A673 (cell line): Measurements from ENCODE around the gene CRY2. TPM values are rescaled to one million over a fixed set of nuclear protein-coding genes. Genes with fewer than 3 reads are reported as not detected.
"Not testable (repeated sequence)": the region's sequence is repeated elsewhere in the genome, so short reads cannot be mapped to it uniquely, and the experiment has no call there.

Experiments
- BruUV-seq: library from RNA; stranded (reverse); fragments of 400-500 nt; replicated peaks from 2 replicates; lab custom pipeline; 2021; lab: Mats Ljungman, UMichigan
- CTCF ChIA-PET: fragments of 300-600 bp; sonication (Branson Sonifier 250); formaldehyde crosslinking; loops from one replicate; lab custom pipeline; 2022; ENCODE audit warnings: antibody characterized with exemption; lab: Charles Lee
- POLR2A ChIA-PET: fragments of 300-600 bp; sonication (Branson Sonifier 250); formaldehyde crosslinking; loops from one replicate; lab custom pipeline; 2022; ENCODE audit warnings: antibody characterized with exemption; ENCODE audit not compliant: low non-redundant PET; lab: Charles Lee
- DNase-seq: peaks from one replicate; pipeline ENCODE4 v3.0.0-alpha.2; 2015; ENCODE audit warnings: low spot score
- H3K27ac ChIP-seq: fragments of 200-600 bp; sonication (generic); 2 replicates; pipeline ENCODE4 v1.5.1; 2016; ENCODE audit warnings: mixed run types, low read depth, mild to moderate bottlenecking, mixed read lengths, antibody characterized with exemption, low read length; ENCODE audit not compliant: poor library complexity, severe bottlenecking
- H3K27me3 ChIP-seq: fragments of 200-600 bp; sonication (generic); replicated peaks from 2 replicates; pipeline ENCODE4 v1.6.1; 2017; ENCODE audit warnings: mixed run types, low read depth, mild to moderate bottlenecking, mixed read lengths, antibody characterized with exemption, low read length; ENCODE audit not compliant: insufficient read depth, poor library complexity
- H3K36me3 ChIP-seq: fragments of 200-600 bp; sonication (generic); 2 replicates; pipeline ENCODE4 v1.6.1; 2016; ENCODE audit warnings: mixed run types, mild to moderate bottlenecking, mixed read lengths, antibody characterized with exemption, low read length; ENCODE audit not compliant: insufficient read depth, poor library complexity, severe bottlenecking
- H3K4me1 ChIP-seq: fragments of 200-600 bp; sonication (generic); 2 replicates; pipeline ENCODE4 v1.6.1; 2017; ENCODE audit warnings: mixed run types, mild to moderate bottlenecking, mixed read lengths, antibody characterized with exemption, low read length; ENCODE audit not compliant: insufficient read depth, poor library complexity, severe bottlenecking
- H3K4me3 ChIP-seq: fragments of 200-600 bp; sonication (generic); 2 replicates; pipeline ENCODE4 v1.5.1; 2016; ENCODE audit warnings: low read depth, mixed run types, mild to moderate bottlenecking, mixed read lengths, low read length; ENCODE audit not compliant: poor library complexity, severe bottlenecking
- H3K9me3 ChIP-seq: fragments of 200-600 bp; sonication (generic); 2 replicates; pipeline ENCODE4 v1.6.1; 2016; ENCODE audit warnings: mixed run types, low read depth, mild to moderate bottlenecking, mixed read lengths, antibody characterized with exemption, low read length; ENCODE audit not compliant: poor library complexity, severe bottlenecking
- CTCF ChIP-seq: fragments of 300-800, 200-600 bp; sonication (generic); conservative IDR thresholded peaks from 2 replicates; pipeline ENCODE4 v1.5.1; 2017; ENCODE audit warnings: low read depth, mild to moderate bottlenecking, antibody characterized with exemption, low read length, moderate library complexity, mixed read lengths
- EZH2 ChIP-seq: fragments of 200-600 bp; sonication (generic); IDR thresholded peaks from 2 replicates; pipeline ENCODE4 v1.6.1; 2017; ENCODE audit warnings: borderline replicate concordance, low read depth, mild to moderate bottlenecking, mixed read lengths, antibody characterized with exemption, low read length; ENCODE audit not compliant: poor library complexity, severe bottlenecking
- intact Hi-C: fragments of 100-400 bp; cut with micrococcal nuclease; formaldehyde crosslinking; loops from one replicate; pipeline ENCODE4 v1.10.0; 2022; ENCODE audit not compliant: unreplicated experiment
- total RNA-seq: library from RNA; stranded (reverse); gene quantifications from 2 replicates; pipeline ENCODE4 v1.2.3, GENCODE V29; 2021

Gene CRY2
- total RNA-seq, 1 experiment from 2014 or later = 46.4 TPM

DNA sequence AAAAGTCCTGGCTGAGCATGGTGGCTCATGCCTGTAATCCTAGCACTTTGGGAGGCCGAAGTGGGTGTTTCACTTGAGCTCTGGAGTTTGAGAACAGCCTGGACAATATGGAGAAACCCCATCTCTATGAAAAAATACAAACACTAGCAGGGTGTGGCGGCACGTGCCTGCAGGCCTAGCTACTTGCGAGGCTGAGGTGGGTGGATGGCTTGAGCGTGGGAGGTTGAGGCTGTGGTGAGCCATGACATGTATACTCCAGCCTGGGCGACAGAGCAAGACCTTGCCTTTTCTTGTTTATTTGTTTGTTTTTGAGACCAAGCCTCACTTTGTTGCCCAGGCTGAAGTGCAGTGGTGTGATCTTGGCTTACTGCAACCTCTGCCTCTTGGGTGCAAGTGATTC lies 8.1 kb upstream of the CRY2 start:
- Histone ChIP-seq H3K4me3 (no peak overlapping the region), H3K36me3 (no peaks in the 10 kb centered on the region), H3K9me3 (no peaks in the 10 kb centered on the region), H3K4me1 (no peaks in the 10 kb centered on the region), H3K27me3 (peaks cover 6% of the 10 kb centered on the region), H3K27ac (no peak overlapping the region)
- no peak for TF ChIP-seq EZH2
- no peak for TF ChIP-seq CTCF
- POLR2A ChIA-PET = no interaction called here
- intact Hi-C loops = no loop called here
- DNase-seq = no peak
- no TSS peak for BruUV-seq
- CTCF ChIA-PET = no interaction called here

DNA sequence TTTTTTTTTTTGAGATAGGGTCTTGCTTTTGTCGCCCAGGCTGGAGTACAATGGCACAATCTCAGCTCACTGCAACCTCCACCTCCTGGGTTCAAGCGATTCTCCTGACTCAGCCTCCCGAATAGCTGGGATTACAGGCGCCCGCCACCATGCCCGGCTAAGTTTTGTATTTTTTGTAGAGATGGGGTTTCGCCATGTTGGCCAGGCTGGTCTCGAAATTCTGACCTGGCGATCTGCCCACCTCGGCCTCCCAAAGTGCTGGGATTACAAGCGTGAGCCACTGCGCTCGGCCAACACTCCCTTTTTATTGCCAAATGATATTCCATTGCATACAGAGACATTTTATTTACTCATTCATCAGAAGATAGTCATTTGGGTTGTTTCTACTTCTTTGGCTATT lies 7.0 kb upstream of the CRY2 start:
- H3K27ac ChIP-seq, H3K36me3 ChIP-seq, H3K27me3 ChIP-seq, POLR2A ChIA-PET, H3K4me3 ChIP-seq, DNase-seq, BruUV-seq, H3K4me1 ChIP-seq, H3K9me3 ChIP-seq: not testable (repeated sequence)
- intact Hi-C loops = loop anchor here (10.0 kb wide), 1 partner anchor 285 kb away; the partner anchor contains the start of gene PHF21A
- CTCF ChIA-PET = interaction anchor here (0.6 to 0.7 kb wide), 2 partner anchors 48 to 113 kb away, joined by 11 to 13 read pairs; no protein-coding TSS in a partner anchor

GRCh38 chr11:45843158-45843924 lies 3.9 kb upstream of the CRY2 start:
- intact Hi-C loops = loop anchor here (2.0 to 10.0 kb wide), 2 partner anchors 161 to 281 kb away; partner anchors contain the start of gene PHF21A
- no peak overlapping the region for H3K4me3 ChIP-seq
- no peaks in the 10 kb centered on the region for H3K9me3 ChIP-seq
- CTCF ChIA-PET = interaction anchor here (1.3 to 2.2 kb wide), 4 partner anchors 18 to 163 kb away, joined by 3 to 13 read pairs (median 6); no protein-coding TSS in a partner anchor
- H3K36me3 ChIP-seq = no peaks in the 10 kb centered on the region
- POLR2A ChIA-PET = interaction anchor here (0.5 kb wide), 1 partner anchor 1006 kb away, joined by 3 read pairs; no protein-coding TSS in a partner anchor
- DNase-seq = peak; percentile 98
- TF ChIP-seq CTCF (peak; percentile 100; the same call in 1 of the 2 replicates), EZH2 (no peak)
- H3K27me3 ChIP-seq = peaks cover 12% of the 10 kb centered on the region
- H3K27ac ChIP-seq = no peak overlapping the region
- no TSS peak for BruUV-seq
- peaks cover 9% of the 10 kb centered on the region for H3K4me1 ChIP-seq
